GM06990 (cell line): ENCODE data around the gene BRIX1.

Experiments used
- DNase-seq: peaks from one replicate; pipeline ENCODE4 v3.0.0-alpha.2; 2011; ENCODE audit not compliant: insufficient read length; ENCODE audit errors: extremely low read depth
- H3K27me3 ChIP-seq: replicated peaks from 2 replicates; pipeline ENCODE4 v1.6.0; 2011; ENCODE audit warnings: low read length; ENCODE audit not compliant: control insufficient read depth, insufficient read depth
- H3K36me3 ChIP-seq: 2 replicates; pipeline ENCODE4 v1.5.1; 2011; ENCODE audit warnings: low read length; ENCODE audit not compliant: control insufficient read depth, insufficient read depth
- H3K4me3 ChIP-seq: replicated peaks from 2 replicates; pipeline ENCODE4 v1.5.1; 2011; ENCODE audit warnings: low read depth, mild to moderate bottlenecking, control low read depth, low read length
- TF ChIP-seq, protein P1 (sequence below): IDR thresholded peaks from 2 replicates; pipeline ENCODE4 v1.5.1; 2011; ENCODE audit warnings: low read length, control low read depth, mild to moderate bottlenecking, inconsistent platforms; ENCODE audit not compliant: insufficient read depth, poor library complexity, severe bottlenecking

The BRIX1 gene

DNA sequence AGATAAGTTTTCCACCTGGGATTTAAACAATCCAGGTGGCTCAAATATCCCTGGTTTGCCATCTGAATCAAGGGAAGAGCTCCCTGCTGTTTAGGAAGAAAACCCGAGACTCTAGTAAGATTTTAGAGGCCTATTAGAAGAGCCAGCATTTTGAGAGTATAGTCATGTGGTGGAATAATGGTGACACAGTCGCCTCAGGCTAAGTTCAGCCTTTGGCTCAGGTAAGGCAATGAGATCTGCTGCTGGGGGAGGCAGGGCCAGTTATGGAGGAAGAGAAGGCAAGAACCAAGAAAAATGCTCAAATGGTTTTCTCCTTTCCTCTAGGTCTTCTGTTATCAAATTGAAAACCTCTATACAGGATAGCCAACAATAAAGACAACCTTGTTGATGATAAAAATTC lies 16.4 kb upstream of the BRIX1 start:
- Histone ChIP-seq H3K36me3 (no peaks in the 10 kb centered on the region), H3K4me3 (no peak overlapping the region), H3K27me3 (no peaks in the 10 kb centered on the region)
- DNase-seq: no peak
- TF ChIP-seq, protein P1, sequence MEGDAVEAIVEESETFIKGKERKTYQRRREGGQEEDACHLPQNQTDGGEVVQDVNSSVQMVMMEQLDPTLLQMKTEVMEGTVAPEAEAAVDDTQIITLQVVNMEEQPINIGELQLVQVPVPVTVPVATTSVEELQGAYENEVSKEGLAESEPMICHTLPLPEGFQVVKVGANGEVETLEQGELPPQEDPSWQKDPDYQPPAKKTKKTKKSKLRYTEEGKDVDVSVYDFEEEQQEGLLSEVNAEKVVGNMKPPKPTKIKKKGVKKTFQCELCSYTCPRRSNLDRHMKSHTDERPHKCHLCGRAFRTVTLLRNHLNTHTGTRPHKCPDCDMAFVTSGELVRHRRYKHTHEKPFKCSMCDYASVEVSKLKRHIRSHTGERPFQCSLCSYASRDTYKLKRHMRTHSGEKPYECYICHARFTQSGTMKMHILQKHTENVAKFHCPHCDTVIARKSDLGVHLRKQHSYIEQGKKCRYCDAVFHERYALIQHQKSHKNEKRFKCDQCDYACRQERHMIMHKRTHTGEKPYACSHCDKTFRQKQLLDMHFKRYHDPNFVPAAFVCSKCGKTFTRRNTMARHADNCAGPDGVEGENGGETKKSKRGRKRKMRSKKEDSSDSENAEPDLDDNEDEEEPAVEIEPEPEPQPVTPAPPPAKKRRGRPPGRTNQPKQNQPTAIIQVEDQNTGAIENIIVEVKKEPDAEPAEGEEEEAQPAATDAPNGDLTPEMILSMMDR: no peak

- no peak overlapping the region for H3K4me3 ChIP-seq
- no peak for DNase-seq
- H3K27me3 ChIP-seq: no peaks in the 10 kb centered on the region
- TF ChIP-seq, protein P1: no peak
- H3K36me3 ChIP-seq: peaks cover 2% of the 10 kb centered on the region
Measured at GRCh38 chr5:34900652-34901051, 14.9 kb upstream of the BRIX1 start.

- TF ChIP-seq, protein P1: no peak
- no peak for DNase-seq
- peaks cover 2% of the 10 kb centered on the region for H3K36me3 ChIP-seq
- no peak overlapping the region for H3K4me3 ChIP-seq
- no peaks in the 10 kb centered on the region for H3K27me3 ChIP-seq
Measured at GRCh38 chr5:34903260-34903659, 12.3 kb upstream of the BRIX1 start.

GRCh38 chr5:34905564-34905963 lies 9.9 kb upstream of the BRIX1 start:
- Histone ChIP-seq H3K36me3 (peaks cover 2% of the 10 kb centered on the region), H3K27me3 (no peaks in the 10 kb centered on the region), H3K4me3 (no peak overlapping the region)
- TF ChIP-seq, protein P1: peak; percentile 26
- no peak for DNase-seq

GRCh38 chr5:34913072-34913471 lies 2.4 kb upstream of the BRIX1 start:
- H3K4me3 ChIP-seq: no peak overlapping the region

More at GRCh38 chr5:34913072-34913471, 2.4 kb upstream of the BRIX1 start:
- Histone ChIP-seq H3K27me3 (no peaks in the 10 kb centered on the region), H3K36me3 (peaks cover 4% of the 10 kb centered on the region)
- DNase-seq: no peak
- TF ChIP-seq, protein P1: no peak
